Measurements from ENCODE around the gene NPTN.

The NPTN gene

GRCh38 chr15:73596174-73596573 is 37.0 kb downstream of the NPTN start:
- TF ChIP-seq CTCF (IDR thresholded peaks at IDR 0.05; ENCODE audit: insufficient read depth, low read depth, low read length, missing control alignments): no peak
- no peak for DNase-seq (ENCODE audit: low read depth)
- H3K4me3 ChIP-seq (ENCODE audit: low read length): no peak overlapping the region

GRCh38 chr15:73594109-73594508 is 39.1 kb downstream of the NPTN start:
- no peak for TF ChIP-seq CTCF (IDR thresholded peaks at IDR 0.05; ENCODE audit: insufficient read depth, low read depth, low read length, missing control alignments)
- H3K4me3 ChIP-seq (ENCODE audit: low read length): no peak overlapping the region
- DNase-seq (ENCODE audit: low read depth): no peak

- no peak overlapping the region for H3K4me3 ChIP-seq (ENCODE audit: low read length)
- DNase-seq (ENCODE audit: low read depth): no peak
- no peak for TF ChIP-seq CTCF (IDR thresholded peaks at IDR 0.05; ENCODE audit: insufficient read depth, low read depth, low read length, missing control alignments)
Measured at GRCh38 chr15:73593304-73594074, 39.7 kb downstream of the NPTN start.

GRCh38 chr15:73590263-73590662 is 42.9 kb downstream of the NPTN start:
- no peak overlapping the region for H3K4me3 ChIP-seq (ENCODE audit: low read length)
- no peak for DNase-seq (ENCODE audit: low read depth)
- no peak for TF ChIP-seq CTCF (IDR thresholded peaks at IDR 0.05; ENCODE audit: insufficient read depth, low read depth, low read length, missing control alignments)

- no peak overlapping the region for H3K4me3 ChIP-seq (ENCODE audit: low read length)
- no peak for TF ChIP-seq CTCF (IDR thresholded peaks at IDR 0.05; ENCODE audit: insufficient read depth, low read depth, low read length, missing control alignments)
- no peak for DNase-seq (ENCODE audit: low read depth)
Measured at GRCh38 chr15:73589766-73590165, 43.4 kb downstream of the NPTN start.

- DNase-seq (ENCODE audit: low read depth): no peak
- H3K4me3 ChIP-seq (ENCODE audit: low read length): no peak overlapping the region
- TF ChIP-seq CTCF (IDR thresholded peaks at IDR 0.05; ENCODE audit: insufficient read depth, low read depth, low read length, missing control alignments): no peak
Measured at GRCh38 chr15:73585871-73586654, 47.1 kb downstream of the NPTN start.

Data from epithelial cell of esophagus (primary cell).